SK-N-SH (cell line): ENCODE data around the gene ATRN. TPM values are rescaled to one million over a fixed set of nuclear protein-coding genes. Genes with fewer than 3 reads are reported as not detected.
"Not testable (repeated sequence)": the region's sequence is repeated elsewhere in the genome, so short reads cannot be mapped to it uniquely, and the experiment has no call there.

Source experiments
- CTCF ChIA-PET: fragments of 300-600, 350-600 bp; formaldehyde crosslinking; extraction: SDS; loops from one replicate; lab custom pipeline; 2021; lab: Yijun Ruan, JAX
- POLR2A ChIA-PET: fragments of 350-600 bp; sonication (Branson Sonifier 250); formaldehyde crosslinking; extraction: SDS; loops from one replicate; lab custom pipeline; 2020; ENCODE audit warnings: antibody characterized with exemption, inconsistent platforms; lab: Yijun Ruan, JAX
- DNase-seq: peaks from one replicate; pipeline ENCODE4 v3.0.0; 2012
- H2AFZ ChIP-seq: fragments of 200-600 bp; sonication (generic); 2 replicates; pipeline ENCODE4 v1.8.1; 2016; ENCODE audit warnings: antibody characterized with exemption, mild to moderate bottlenecking, low read depth
- H3F3A ChIP-seq: fragments of 200-600 bp; sonication (generic); replicated peaks from 2 replicates; pipeline ENCODE3; 2016; ENCODE audit warnings: antibody characterized with exemption, mild to moderate bottlenecking; ENCODE audit not compliant: insufficient read depth
- H3K27ac ChIP-seq, 2 experiments: fragments of 200-500 bp in 1 of 2; fragments of 200-600 bp in 1 of 2; sonication (Bioruptor generic) in 1 of 2; sonication (generic), shearing (Covaris generic) in 1 of 2; 2 replicates each; pipeline versions ENCODE4 v1.5.1 to v1.6.1; 2014 to 2016; ENCODE audit warnings: low read depth in 2 of 2, inconsistent platforms in 1 of 2, low read length in 1 of 2, mild to moderate bottlenecking in 1 of 2, mixed read lengths in 1 of 2
- H3K27me3 ChIP-seq: fragments of 200-600 bp; sonication (generic), shearing (Covaris generic); 2 replicates; pipeline ENCODE4 v1.6.1; 2016; ENCODE audit warnings: mixed run types; ENCODE audit not compliant: insufficient read depth
- H3K36me3 ChIP-seq, 2 experiments: fragments of 200-500 bp in 1 of 2; fragments of 200-600 bp in 1 of 2; sonication (Bioruptor generic) in 1 of 2; sonication (generic) in 1 of 2; replicated peaks in 1 of 2; 2 replicates each; pipeline versions ENCODE3 to v1.5.1; 2014 to 2016; ENCODE audit warnings: low read length in 1 of 2, mild to moderate bottlenecking in 1 of 2; ENCODE audit not compliant: insufficient read depth in 2 of 2, control insufficient read depth in 1 of 2
- H3K4me1 ChIP-seq, 2 experiments: fragments of 200-500 bp in 1 of 2; fragments of 200-600 bp in 1 of 2; sonication (Bioruptor generic) in 1 of 2; sonication (generic), shearing (Covaris generic) in 1 of 2; 2 replicates each; pipeline versions ENCODE4 v1.5.1 to v1.6.1; 2014 to 2016; ENCODE audit warnings: low read depth in 1 of 2, low read length in 1 of 2, mixed run types in 1 of 2; ENCODE audit not compliant: insufficient read depth in 2 of 2, control insufficient read depth in 1 of 2
- H3K4me2 ChIP-seq: fragments of 200-600 bp; sonication (generic), shearing (Covaris generic); 2 replicates; pipeline ENCODE4 v1.6.1; 2017; ENCODE audit warnings: mixed run types
- H3K4me3 ChIP-seq, 2 experiments: fragments of 200-500 bp in 1 of 2; fragments of 200-600 bp in 1 of 2; sonication (Bioruptor generic) in 1 of 2; sonication (generic), shearing (Covaris generic) in 1 of 2; 2 replicates each; pipeline versions ENCODE4 v1.5.1 to v1.8.1; 2014 to 2016; ENCODE audit warnings: low read depth in 2 of 2, inconsistent platforms in 1 of 2, low read length in 1 of 2, mild to moderate bottlenecking in 1 of 2, mixed read lengths in 1 of 2, moderate library complexity in 1 of 2
- H3K79me2 ChIP-seq: fragments of 200-600 bp; sonication (generic); 2 replicates; pipeline ENCODE4 v1.8.1; 2017; ENCODE audit warnings: mild to moderate bottlenecking; ENCODE audit not compliant: insufficient read depth
- H3K9ac ChIP-seq: fragments of 200-600 bp; sonication (generic); 2 replicates; pipeline ENCODE4 v1.6.1; 2017; ENCODE audit warnings: mixed run types
- H3K9me2 ChIP-seq: fragments of 200-600 bp; sonication (generic); 2 replicates; pipeline ENCODE4 v1.6.1; 2017; ENCODE audit warnings: mixed run types
- H3K9me3 ChIP-seq: fragments of 200-600 bp; sonication (generic); 2 replicates; pipeline ENCODE4 v1.6.1; 2017; ENCODE audit warnings: mixed run types, mild to moderate bottlenecking, moderate library complexity
- H4K20me1 ChIP-seq: fragments of 200-600 bp; sonication (generic); 2 replicates; pipeline ENCODE4 v1.6.1; 2017; ENCODE audit warnings: mild to moderate bottlenecking, mixed run types; ENCODE audit not compliant: insufficient read depth
- EP300 ChIP-seq, 2 experiments: IDR thresholded peaks; 2 replicates each; pipeline versions ENCODE4 v1.4.0 to v1.6.1; 2012; ENCODE audit warnings: borderline replicate concordance in 1 of 2, low read depth in 1 of 2, low read length in 1 of 2
- GABPA ChIP-seq: IDR thresholded peaks from 2 replicates; pipeline ENCODE4 v1.4.0; 2012; ENCODE audit warnings: low read depth, mild to moderate bottlenecking
- JUND ChIP-seq: IDR thresholded peaks from 2 replicates; pipeline ENCODE4 v1.4.0; 2012
- MAX ChIP-seq: IDR thresholded peaks from 2 replicates; pipeline ENCODE4 v1.4.0; 2012; ENCODE audit warnings: low read depth
- NRF1 ChIP-seq: IDR thresholded peaks from 2 replicates; pipeline ENCODE4 v1.6.1; 2012; ENCODE audit warnings: low read depth, mild to moderate bottlenecking, low read length
- PBX3 ChIP-seq: IDR thresholded peaks from 2 replicates; pipeline ENCODE4; 2012
- RCOR1 ChIP-seq: fragments of 150-350 bp; IDR thresholded peaks from 2 replicates; pipeline ENCODE4 v1.6.1; 2017; ENCODE audit warnings: antibody characterized with exemption, low read length
- REST ChIP-seq: IDR thresholded peaks from 2 replicates; pipeline ENCODE4 v1.6.1; 2012; ENCODE audit warnings: mild to moderate bottlenecking, low read depth, low read length, moderate library complexity
- RFX5 ChIP-seq: IDR thresholded peaks from 2 replicates; pipeline ENCODE4 v1.6.1; 2012; ENCODE audit warnings: mild to moderate bottlenecking, improper control_type of control experiment, low read length
- TCF12 ChIP-seq: IDR thresholded peaks from 2 replicates; pipeline ENCODE4 v1.4.0; 2012
- YY1 ChIP-seq: IDR thresholded peaks from 2 replicates; pipeline ENCODE4 v1.4.0; 2012; ENCODE audit warnings: low read depth, mild to moderate bottlenecking
- ZBTB33 ChIP-seq: IDR thresholded peaks from 2 replicates; pipeline ENCODE4 v1.4.0; 2012; ENCODE audit warnings: low read depth, borderline replicate concordance
- WGBS: methylation state at CpG from one replicate; pipeline ENCODE4 v1.1.6; 2017; ENCODE audit warnings: low lambda C conversion rate; 5-methylcytosine and 5-hydroxymethylcytosine counted together
- polyA plus RNA-seq, 3 experiments: library from polyadenylated mRNA; depleted of rRNA; stranded (reverse); fragments of >200 nt; gene quantifications; 2 replicates each; pipeline ENCODE4 v1.2.3, GENCODE V29; 2012

Gene ATRN
- polyA plus RNA-seq, 1 of the 3 experiments (the other 2 are of a cell fraction), result 33.8 TPM

GRCh38 chr20:3473944-3474343 is 3.1 kb downstream of the ATRN start:
- Histone ChIP-seq H3K9ac (no peak overlapping the region), H3K4me1 (peaks cover 15 to 17% of the 10 kb centered on the region in 2 experiments; a peak in 3 of 4 replicates), H3F3A (no peaks in the 10 kb centered on the region), H3K4me2 (no peak overlapping the region), H3K36me3 (no peaks in the 10 kb centered on the region), H4K20me1 (peaks cover 16% of the 10 kb centered on the region), H3K4me3 (no peak overlapping the region), H3K27ac (no peak overlapping the region), H2AFZ (no peak overlapping the region), H3K79me2 (peaks cover 54% of the 10 kb centered on the region), H3K9me3 (no peaks in the 10 kb centered on the region), H3K27me3 (no peaks in the 10 kb centered on the region), H3K9me2 (no peaks in the 10 kb centered on the region)
- ChIA-PET CTCF (no interaction called here), POLR2A (no interaction called here)
- 92% methylated on average over 1 of the region's 1 CpG for WGBS
- TF ChIP-seq YY1 (no peak), MAX (no peak), RCOR1 (no peak), GABPA (no peak), JUND (no peak), EP300 (IDR thresholded peaks at IDR 0.05; ENCODE audit: borderline replicate concordance in 1 of 2, low read depth in 1 of 2, low read length in 1 of 2) (no peak), PBX3 (no peak), REST (no peak), NRF1 (no peak), ZBTB33 (no peak), TCF12 (no peak), RFX5 (no peak)
- DNase-seq, result no peak

GRCh38 chr20:3477003-3477860 is 6.4 kb downstream of the ATRN start:
- H3K79me2 ChIP-seq, result peaks cover 47% of the 10 kb centered on the region
- CTCF ChIA-PET, result not testable (repeated sequence)

More at GRCh38 chr20:3477003-3477860, 6.4 kb downstream of the ATRN start:
- H3K9me3 ChIP-seq, H3K4me2 ChIP-seq, DNase-seq, H3F3A ChIP-seq, POLR2A ChIA-PET, H3K36me3 ChIP-seq, H3K4me3 ChIP-seq, H3K9me2 ChIP-seq, H2AFZ ChIP-seq, H3K27ac ChIP-seq, H3K27me3 ChIP-seq, H3K9ac ChIP-seq: not testable (repeated sequence)
- WGBS, result 92% methylated on average over 1 of the region's 1 CpG
- Histone ChIP-seq H4K20me1 (peaks cover 13% of the 10 kb centered on the region), H3K4me1 (peaks cover 8 to 11% of the 10 kb centered on the region in 2 experiments; a peak in 3 of 4 replicates)
